ENCODE data around the gene STRN3.

Gene STRN3

DNA sequence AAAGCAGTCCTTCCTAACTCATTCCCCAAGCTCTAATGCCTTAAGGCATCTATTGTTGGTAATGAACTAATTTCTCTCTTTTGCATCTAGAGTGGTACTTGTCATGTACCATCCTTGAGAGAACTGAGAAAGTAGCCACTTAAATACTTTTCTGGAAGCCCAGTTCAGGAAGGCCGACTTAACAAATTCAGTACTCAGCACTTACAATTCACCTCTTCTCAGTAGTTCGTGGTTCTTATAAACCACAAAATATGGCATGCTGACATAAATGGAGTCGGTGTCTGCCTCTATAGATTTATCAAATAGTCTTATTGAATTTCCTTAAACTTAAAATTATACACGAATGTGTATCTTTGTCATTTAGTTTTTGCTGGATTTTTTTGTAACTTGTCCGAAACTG lies 161.2 kb downstream of the STRN3 start:
- no peak for DNase-seq

GRCh38 chr14:30861200-30861599 lies 165.0 kb downstream of the STRN3 start:
- no peak for DNase-seq

DNA sequence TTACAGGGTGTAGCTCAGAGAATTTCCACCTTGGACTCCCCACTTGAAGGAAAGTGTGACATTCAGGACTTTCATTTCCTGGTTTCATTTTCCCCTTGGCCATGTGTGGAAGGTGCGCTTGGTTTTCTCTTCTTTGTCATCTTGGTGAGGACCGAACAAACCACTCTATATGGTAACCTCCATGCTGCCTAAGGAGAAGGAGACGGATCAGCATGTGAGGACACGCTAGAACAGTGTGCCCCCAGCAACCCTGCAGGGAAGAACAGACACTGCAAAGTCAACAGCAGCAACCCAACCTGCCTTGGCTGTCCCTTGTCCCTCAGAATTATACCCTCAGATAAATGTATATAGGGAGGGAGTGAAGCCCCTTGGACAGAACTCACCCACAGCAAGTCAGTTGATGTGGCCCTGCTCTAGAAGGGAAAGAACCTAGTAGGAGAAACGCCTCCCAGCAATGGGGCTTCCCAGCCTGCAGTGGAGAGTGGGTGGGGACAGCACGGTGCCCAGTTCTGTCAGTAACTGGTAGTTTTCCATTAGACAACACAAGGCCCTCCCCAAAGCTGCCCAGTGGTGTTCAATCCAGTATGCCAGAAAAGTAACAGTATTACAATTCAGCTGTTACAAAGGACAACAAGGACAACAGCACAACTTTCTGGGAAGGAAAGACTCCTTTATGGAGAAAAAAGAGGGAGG lies 170.7 kb downstream of the STRN3 start:
- DNase-seq = no peak

DNA sequence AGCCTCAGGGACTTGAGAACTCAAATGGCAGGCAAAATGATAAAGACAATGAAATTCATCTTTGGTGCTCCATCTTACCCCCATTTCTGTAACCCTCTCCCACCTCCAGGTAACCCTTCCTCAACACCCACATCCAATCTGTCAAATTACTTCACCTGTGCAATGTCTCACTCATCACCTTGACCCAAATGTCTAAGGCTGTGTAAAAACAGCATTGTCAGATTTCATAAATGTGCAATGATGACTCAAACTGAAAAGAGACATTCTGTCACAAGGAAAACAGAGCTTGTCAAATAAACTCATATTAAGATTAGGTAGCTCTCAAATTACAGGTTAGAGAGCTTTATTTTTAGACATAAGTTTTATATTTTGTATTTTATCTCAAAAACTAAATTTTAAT lies 171.7 kb downstream of the STRN3 start:
- no peak for DNase-seq

- no peak for DNase-seq
These were observed 172.2 kb downstream of the STRN3 start for GRCh38 chr14:30853946-30854345.

GRCh38 chr14:30849983-30850382 lies 176.2 kb downstream of the STRN3 start:
- DNase-seq = no peak

DNA sequence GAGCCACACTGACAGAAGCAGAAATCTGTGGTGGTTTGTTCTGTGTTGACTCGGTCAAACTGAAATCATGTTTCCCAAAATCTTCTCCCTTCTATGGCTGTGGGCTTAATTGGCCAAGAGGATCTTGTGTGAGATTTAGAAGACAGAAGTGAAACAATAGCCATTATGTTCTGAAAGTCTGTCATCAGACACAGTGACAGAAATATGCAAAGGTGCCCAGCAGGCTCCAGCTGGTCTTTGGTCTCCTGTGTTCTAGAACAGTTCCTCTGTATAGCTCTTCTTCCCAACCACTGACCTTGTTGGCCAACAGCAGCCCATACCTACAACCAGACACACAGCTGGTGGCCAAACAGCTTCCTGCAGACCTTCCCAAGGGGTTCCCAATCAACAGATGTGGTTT lies 176.8 kb downstream of the STRN3 start:
- DNase-seq = no peak

DNA sequence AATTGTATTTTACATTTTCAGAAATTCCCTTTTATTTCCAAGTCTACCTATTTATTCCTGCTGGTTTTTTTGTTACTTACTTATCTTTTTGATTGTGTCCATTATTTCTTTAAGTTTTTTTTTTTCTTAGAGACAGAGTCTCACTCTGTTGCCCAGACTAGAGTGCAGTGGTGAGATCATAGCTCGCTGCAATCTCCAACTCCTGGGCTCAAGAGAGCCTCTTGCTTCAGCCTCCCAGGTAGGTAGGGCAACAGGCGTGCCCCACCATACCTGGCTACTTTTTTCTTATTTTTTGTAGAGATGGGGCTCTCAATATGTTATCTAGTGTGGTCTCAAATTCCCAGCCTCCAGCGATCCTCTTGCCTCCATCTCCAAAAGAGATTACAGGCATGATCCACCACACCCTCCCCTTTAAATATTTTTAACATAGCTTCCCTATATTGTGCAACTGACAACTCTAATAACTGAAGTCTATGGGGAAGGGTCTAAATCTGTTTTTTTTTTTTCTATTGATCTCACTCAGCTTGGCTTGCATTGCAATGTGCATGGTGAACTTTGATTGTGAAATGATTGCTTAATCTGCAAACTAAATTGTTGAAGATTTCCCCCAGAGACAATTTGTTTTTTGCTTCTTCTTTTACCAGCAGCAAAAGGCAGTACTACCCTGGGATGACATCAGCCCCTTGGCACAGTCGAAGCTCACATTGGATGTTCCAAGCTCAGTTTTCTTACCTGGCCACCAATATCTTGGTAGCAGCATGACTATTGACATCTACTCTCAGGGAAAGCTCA lies 177.5 kb downstream of the STRN3 start:
- DNase-seq = no peak
